GM21576 (cell line): Measurements from ENCODE around the gene DCT.

Source experiments
- ATAC-seq: cut with Tn5 transposase; IDR thresholded peaks from one replicate; pipeline ENCODE4 v1.9.1; 2021; ENCODE audit warnings: mild to moderate bottlenecking, moderate library complexity; ENCODE audit not compliant: unreplicated experiment

Gene DCT

GRCh38 chr13:94400874-94401273 lies 78.6 kb downstream of the DCT start:
- no peak for ATAC-seq

GRCh38 chr13:94399812-94400211 lies 79.7 kb downstream of the DCT start:
- no peak for ATAC-seq

- no peak for ATAC-seq
These were observed 83.6 kb downstream of the DCT start for GRCh38 chr13:94395860-94396259.

GRCh38 chr13:94394723-94395122 lies 84.8 kb downstream of the DCT start:
- ATAC-seq: no peak

GRCh38 chr13:94390881-94391280 lies 88.6 kb downstream of the DCT start:
- no peak for ATAC-seq

DNA sequence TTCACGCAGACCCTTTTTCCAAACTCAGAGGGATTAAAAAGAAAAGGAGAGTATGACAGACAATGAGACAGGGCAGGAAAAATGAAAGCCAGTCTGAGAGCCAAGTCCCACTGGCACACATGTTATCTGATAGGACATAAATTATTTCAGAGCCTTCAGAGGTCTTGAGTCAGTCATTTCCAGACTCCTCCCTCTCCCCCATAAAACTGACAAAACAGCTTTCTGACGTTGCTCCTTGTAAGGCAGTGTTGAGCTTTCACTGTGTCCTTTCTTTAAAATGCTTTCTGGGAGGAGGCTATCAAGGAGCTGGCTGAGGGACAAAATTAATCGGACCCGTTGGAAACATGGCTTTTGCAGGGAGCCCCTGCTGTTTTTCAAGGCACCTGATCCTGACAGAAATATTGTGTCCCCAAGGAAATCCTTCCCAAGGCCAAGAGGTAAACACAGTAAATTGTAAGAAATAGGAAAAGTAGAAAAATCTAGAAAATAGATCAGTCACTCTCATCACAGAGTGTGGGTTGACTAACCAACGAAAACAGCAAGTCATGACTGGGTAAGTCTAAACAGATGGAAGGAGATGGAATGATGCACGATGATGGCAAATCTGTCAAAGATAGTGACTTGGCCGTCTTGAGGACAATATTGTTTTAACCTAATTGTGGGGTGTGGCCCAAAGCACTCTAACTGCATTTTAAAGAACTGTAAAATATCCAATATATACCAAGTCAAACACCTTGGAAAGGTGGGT lies 89.7 kb downstream of the DCT start:
- ATAC-seq: no peak

DNA sequence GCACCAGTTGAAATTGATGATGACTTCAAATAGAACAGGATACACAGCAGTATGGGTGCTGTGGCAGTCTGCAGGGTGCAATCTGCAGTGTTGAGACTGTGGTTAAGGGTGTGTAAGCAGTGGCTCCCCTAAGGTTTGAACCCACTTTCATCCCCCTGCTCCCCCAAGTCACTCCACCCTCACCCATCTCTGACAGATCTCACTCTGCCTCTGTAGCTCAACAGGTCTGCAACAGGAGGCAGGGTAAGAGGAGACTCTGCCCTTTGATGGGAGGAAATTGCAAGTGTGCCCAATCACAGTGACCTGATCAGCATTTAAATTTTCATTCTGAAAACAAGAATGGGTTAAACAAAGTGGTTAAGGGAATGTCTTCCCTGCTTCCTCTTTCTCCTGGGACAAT lies 92.4 kb downstream of the DCT start:
- no peak for ATAC-seq
